ENCODE measurements around the gene LIM2.

- TF ChIP-seq CTCF (IDR thresholded peaks at IDR 0.05) (no peak), POLR2A (IDR thresholded peaks at IDR 0.05) (no peak), EP300 (IDR thresholded peaks at IDR 0.05; ENCODE audit: low read depth) (no peak), POLR2AphosphoS5 (IDR thresholded peaks at IDR 0.05) (no peak)
These were observed 30.9 kb upstream of the LIM2 start for GRCh38 chr19:51418707-51419106.
